Measurements from ENCODE around the gene PTPRF.
"Not testable (repeated sequence)": the region's sequence is repeated elsewhere in the genome, so short reads cannot be mapped to it uniquely, and the experiment has no call there.

Gene PTPRF

GRCh38 chr1:43530483-43531106 lies at the start of gene PTPRF:
PTPRF (plus strand) TSS chr1:43530883; CDS start chr1:43545076, 14,193 bp downstream.
- peak; percentile 19 for DNase-seq

GRCh38 chr1:43481491-43481890 lies 49.2 kb upstream of the PTPRF start:
- no peak for DNase-seq

GRCh38 chr1:43482215-43482614 lies 48.5 kb upstream of the PTPRF start:
- no peak for DNase-seq

- no peak for DNase-seq
These were observed 46.3 kb upstream of the PTPRF start for GRCh38 chr1:43484367-43484766.

GRCh38 chr1:43488165-43488564 lies 42.5 kb upstream of the PTPRF start:
- no peak for DNase-seq

- DNase-seq = peak; percentile 3
These were observed 39.6 kb upstream of the PTPRF start for GRCh38 chr1:43491061-43491460.

GRCh38 chr1:43492826-43493225 lies 37.9 kb upstream of the PTPRF start:
- DNase-seq = no peak

- DNase-seq = no peak
These were observed 36.8 kb upstream of the PTPRF start for GRCh38 chr1:43493661-43494450.

- DNase-seq = no peak
These were observed 35.5 kb upstream of the PTPRF start for GRCh38 chr1:43495204-43495603.

- no peak for DNase-seq
These were observed 30.8 kb upstream of the PTPRF start for GRCh38 chr1:43499898-43500297.

GRCh38 chr1:43501806-43502205 lies 28.9 kb upstream of the PTPRF start:
- DNase-seq = not testable (repeated sequence)

GRCh38 chr1:43503534-43503933 lies 27.1 kb upstream of the PTPRF start:
- DNase-seq = no peak

- DNase-seq = no peak
These were observed 25.5 kb upstream of the PTPRF start for GRCh38 chr1:43505077-43505780.

GRCh38 chr1:43506233-43506632 lies 24.4 kb upstream of the PTPRF start:
- DNase-seq = peak; percentile 4

- DNase-seq = no peak
These were observed 23.1 kb upstream of the PTPRF start for GRCh38 chr1:43507296-43508295.

- no peak for DNase-seq
These were observed 21.5 kb upstream of the PTPRF start for GRCh38 chr1:43509007-43509739.

GRCh38 chr1:43509740-43510375 lies 20.8 kb upstream of the PTPRF start:
- DNase-seq = no peak

- no peak for DNase-seq
These were observed 20.1 kb upstream of the PTPRF start for GRCh38 chr1:43510621-43511020.

GRCh38 chr1:43511394-43511793 lies 19.3 kb upstream of the PTPRF start:
- DNase-seq = no peak

GRCh38 chr1:43512133-43512532 lies 18.6 kb upstream of the PTPRF start:
- DNase-seq = no peak

- no peak for DNase-seq
These were observed 18.0 kb upstream of the PTPRF start for GRCh38 chr1:43512681-43513080.

Data from kidney glomerular epithelial cell (primary cell).